Measurements from ENCODE around the gene SUGT1.
"Not testable (repeated sequence)": the region's sequence is repeated elsewhere in the genome, so short reads cannot be mapped to it uniquely, and the experiment has no call there.

Gene SUGT1

GRCh38 chr13:52707375-52707774, 54.7 kb downstream of the SUGT1 start:
- Histone ChIP-seq H3K4me3 (ENCODE audit: low read depth, low read length) (no peak overlapping the region), H3K36me3 (ENCODE audit: control insufficient read depth, insufficient read depth, low read length) (no peaks in the 10 kb centered on the region), H3K4me1 (no peaks in the 10 kb centered on the region), H3K27me3 (ENCODE audit: control insufficient read depth, insufficient read depth, low read length) (no peaks in the 10 kb centered on the region), H2AFZ (no peak overlapping the region), H3K27ac (no peak overlapping the region), H3K4me2 (ENCODE audit: low read length) (no peak overlapping the region), H3K79me2 (no peaks in the 10 kb centered on the region), H3K9ac (no peak overlapping the region), H3K9me3 (ENCODE audit: control insufficient read depth, low read length) (no peaks in the 10 kb centered on the region)
- no peak for TF ChIP-seq CTCF (IDR thresholded peaks at IDR 0.05)

- not testable (repeated sequence) for H3K4me2 ChIP-seq (ENCODE audit: low read length); H3K36me3 ChIP-seq (ENCODE audit: control insufficient read depth, insufficient read depth, low read length); H3K9ac ChIP-seq; H3K4me3 ChIP-seq (ENCODE audit: low read depth, low read length); H3K27ac ChIP-seq; H3K9me3 ChIP-seq (ENCODE audit: control insufficient read depth, low read length); H3K27me3 ChIP-seq (ENCODE audit: control insufficient read depth, insufficient read depth, low read length); H3K4me1 ChIP-seq; H3K79me2 ChIP-seq; H2AFZ ChIP-seq
Measured at GRCh38 chr13:52708266-52708665, 55.6 kb downstream of the SUGT1 start.

GRCh38 chr13:52711286-52711685, 58.6 kb downstream of the SUGT1 start:
- H3K79me2 ChIP-seq: no peaks in the 10 kb centered on the region
- TF ChIP-seq CTCF (IDR thresholded peaks at IDR 0.05): no peak
- H3K36me3 ChIP-seq (ENCODE audit: control insufficient read depth, insufficient read depth, low read length): no peaks in the 10 kb centered on the region
- no peak overlapping the region for H2AFZ ChIP-seq
- H3K9me3 ChIP-seq (ENCODE audit: control insufficient read depth, low read length): no peaks in the 10 kb centered on the region
- no peak overlapping the region for H3K9ac ChIP-seq
- no peaks in the 10 kb centered on the region for H3K4me1 ChIP-seq
- no peaks in the 10 kb centered on the region for H3K27me3 ChIP-seq (ENCODE audit: control insufficient read depth, insufficient read depth, low read length)
- no peak overlapping the region for H3K27ac ChIP-seq
- H3K4me2 ChIP-seq (ENCODE audit: low read length): no peak overlapping the region
- no peak overlapping the region for H3K4me3 ChIP-seq (ENCODE audit: low read depth, low read length)

DNA sequence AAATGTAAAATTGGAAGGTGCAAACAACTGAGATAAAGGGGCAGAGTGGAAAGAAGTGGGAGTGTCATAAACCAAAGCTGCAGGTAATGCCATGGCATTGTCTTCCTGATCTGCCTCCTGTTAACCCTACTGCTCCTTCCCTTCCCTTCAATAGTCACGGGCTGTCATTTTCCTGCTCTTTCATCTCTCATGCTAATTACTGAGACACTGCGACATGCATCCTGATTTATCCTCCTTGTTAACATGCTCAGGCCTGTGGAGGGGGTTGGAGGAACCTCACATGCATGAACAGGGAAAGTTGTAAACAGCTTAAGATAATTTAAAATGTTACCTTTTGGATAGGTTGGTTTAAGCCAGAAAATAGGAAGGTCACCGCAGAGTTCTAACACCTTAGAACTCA, 59.7 kb downstream of the SUGT1 start:
- H2AFZ ChIP-seq: no peak overlapping the region

DNA sequence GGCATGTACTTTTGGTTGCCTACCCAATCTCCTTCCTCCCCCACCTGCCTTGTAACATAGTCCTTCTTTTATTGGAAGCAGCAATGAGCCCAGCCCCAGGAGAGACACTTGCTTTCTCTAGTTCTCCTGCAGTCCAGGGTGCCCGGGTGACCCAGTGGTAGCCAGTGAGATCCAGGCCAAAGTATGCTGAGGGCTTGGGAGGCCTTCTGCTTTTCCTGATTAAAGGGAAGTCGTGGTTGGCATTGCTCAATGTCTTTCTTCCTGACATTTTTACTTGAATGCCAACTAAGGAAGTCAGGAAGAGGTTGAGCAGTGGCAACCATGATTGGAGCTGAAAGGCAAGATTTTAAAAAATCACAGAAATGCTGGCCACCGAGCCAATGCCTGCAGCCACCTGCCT, 61.3 kb downstream of the SUGT1 start:
- Histone ChIP-seq H3K27ac (no peak overlapping the region), H3K4me2 (ENCODE audit: low read length) (no peak overlapping the region), H3K9ac (no peak overlapping the region), H3K79me2 (no peaks in the 10 kb centered on the region), H3K4me3 (ENCODE audit: low read depth, low read length) (no peak overlapping the region), H3K9me3 (ENCODE audit: control insufficient read depth, low read length) (no peaks in the 10 kb centered on the region), H3K27me3 (ENCODE audit: control insufficient read depth, insufficient read depth, low read length) (no peaks in the 10 kb centered on the region), H3K4me1 (no peaks in the 10 kb centered on the region), H3K36me3 (ENCODE audit: control insufficient read depth, insufficient read depth, low read length) (no peaks in the 10 kb centered on the region), H2AFZ (no peak overlapping the region)
- TF ChIP-seq CTCF (IDR thresholded peaks at IDR 0.05): no peak

More for the DNA sequence above, 59.7 kb downstream of the SUGT1 start:
- no peak for TF ChIP-seq CTCF (IDR thresholded peaks at IDR 0.05)
- no peaks in the 10 kb centered on the region for H3K27me3 ChIP-seq (ENCODE audit: control insufficient read depth, insufficient read depth, low read length)
- no peak overlapping the region for H3K27ac ChIP-seq
- no peak overlapping the region for H3K4me3 ChIP-seq (ENCODE audit: low read depth, low read length)
- H3K4me2 ChIP-seq (ENCODE audit: low read length): no peak overlapping the region
- no peaks in the 10 kb centered on the region for H3K79me2 ChIP-seq
- no peaks in the 10 kb centered on the region for H3K4me1 ChIP-seq
- no peak overlapping the region for H3K9ac ChIP-seq
- H3K9me3 ChIP-seq (ENCODE audit: control insufficient read depth, low read length): no peaks in the 10 kb centered on the region
- H3K36me3 ChIP-seq (ENCODE audit: control insufficient read depth, insufficient read depth, low read length): no peaks in the 10 kb centered on the region

DNA sequence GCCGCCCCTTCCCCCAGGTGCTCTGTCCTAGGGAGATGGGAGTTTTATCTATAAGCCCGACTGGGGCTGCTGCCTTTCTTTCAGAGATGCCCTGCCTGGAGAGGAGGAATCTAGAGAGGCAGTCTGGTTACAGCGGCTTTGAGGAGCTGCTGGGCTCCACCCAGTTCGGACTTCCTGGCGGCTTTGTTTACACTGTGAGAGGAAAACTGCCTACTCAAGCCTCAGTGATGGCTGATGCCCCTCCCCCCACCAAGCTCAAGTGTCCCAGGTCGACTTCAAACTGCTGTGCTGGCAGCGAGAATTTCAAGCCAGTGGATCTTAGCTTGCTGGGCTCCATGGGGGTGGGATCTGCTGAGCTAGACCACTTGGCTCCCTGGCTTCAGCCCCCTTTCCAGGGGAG, 68.3 kb downstream of the SUGT1 start:
- H3K9me3 ChIP-seq (ENCODE audit: control insufficient read depth, low read length); H3K27me3 ChIP-seq (ENCODE audit: control insufficient read depth, insufficient read depth, low read length); H3K9ac ChIP-seq; H3K4me2 ChIP-seq (ENCODE audit: low read length); H3K79me2 ChIP-seq; H3K4me3 ChIP-seq (ENCODE audit: low read depth, low read length); H3K27ac ChIP-seq; H3K36me3 ChIP-seq (ENCODE audit: control insufficient read depth, insufficient read depth, low read length); H2AFZ ChIP-seq; H3K4me1 ChIP-seq: not testable (repeated sequence)

- not testable (repeated sequence) for H3K4me2 ChIP-seq (ENCODE audit: low read length); H3K36me3 ChIP-seq (ENCODE audit: control insufficient read depth, insufficient read depth, low read length); H3K9me3 ChIP-seq (ENCODE audit: control insufficient read depth, low read length); H2AFZ ChIP-seq; H3K4me1 ChIP-seq; H3K9ac ChIP-seq; H3K4me3 ChIP-seq (ENCODE audit: low read depth, low read length); H3K27ac ChIP-seq; H3K79me2 ChIP-seq; H3K27me3 ChIP-seq (ENCODE audit: control insufficient read depth, insufficient read depth, low read length)
Measured at GRCh38 chr13:52721356-52721755, 68.7 kb downstream of the SUGT1 start.

Data from parathyroid adenoma (tissue), 2 donors.